Occipital lobe (tissue), 2 donors: ENCODE data around the gene ERC2. TPM values are rescaled to one million over a fixed set of nuclear protein-coding genes. Genes with fewer than 3 reads are reported as not detected.
"Not testable (repeated sequence)": the region's sequence is repeated elsewhere in the genome, so short reads cannot be mapped to it uniquely, and the experiment has no call there.

Experiments used
- DNase-seq: peaks from one replicate; lab custom pipeline; 2025; lab: John Stamatoyannopoulos, UW
- total RNA-seq: library from RNA; depleted of rRNA; stranded (reverse); fragments of >200 nt; gene quantifications from one replicate; pipeline ENCODE4 v1.2.3, GENCODE V29; 2014

The ERC2 gene
- total RNA-seq, 1 donor from 2014 or later = 59.7 TPM

- DNase-seq = no peak
These were observed 935.5 kb downstream of the ERC2 start for GRCh38 chr3:55532806-55533205.

- DNase-seq = no peak
These were observed 936.9 kb downstream of the ERC2 start for GRCh38 chr3:55531321-55531720.

GRCh38 chr3:55527361-55527760 is 940.9 kb downstream of the ERC2 start:
- DNase-seq = no peak

- no peak for DNase-seq
These were observed 941.8 kb downstream of the ERC2 start for GRCh38 chr3:55526332-55527030.

- no peak for DNase-seq
These were observed 942.8 kb downstream of the ERC2 start for GRCh38 chr3:55525436-55525835.

- DNase-seq = no peak
These were observed 943.6 kb downstream of the ERC2 start for GRCh38 chr3:55524565-55525244.

GRCh38 chr3:55523471-55523870 is 944.8 kb downstream of the ERC2 start:
- no peak for DNase-seq

- no peak for DNase-seq
These were observed 946.4 kb downstream of the ERC2 start for GRCh38 chr3:55521738-55522421.

- no peak for DNase-seq
These were observed 947.1 kb downstream of the ERC2 start for GRCh38 chr3:55521064-55521737.

- no peak for DNase-seq
These were observed 949.2 kb downstream of the ERC2 start for GRCh38 chr3:55519019-55519418.

- no peak for DNase-seq
These were observed 949.8 kb downstream of the ERC2 start for GRCh38 chr3:55518451-55518850.

GRCh38 chr3:55516392-55517030 is 951.8 kb downstream of the ERC2 start:
- no peak for DNase-seq

- no peak for DNase-seq
These were observed 952.6 kb downstream of the ERC2 start for GRCh38 chr3:55515550-55516246.

- no peak for DNase-seq
These were observed 953.3 kb downstream of the ERC2 start for GRCh38 chr3:55514962-55515361.

GRCh38 chr3:55512571-55513343 is 955.5 kb downstream of the ERC2 start:
- no peak for DNase-seq

GRCh38 chr3:55511895-55512570 is 956.2 kb downstream of the ERC2 start:
- no peak for DNase-seq

GRCh38 chr3:55508335-55508734 is 959.9 kb downstream of the ERC2 start:
- DNase-seq = no peak

- DNase-seq = no peak
These were observed 960.5 kb downstream of the ERC2 start for GRCh38 chr3:55507808-55508207.

- no peak for DNase-seq
These were observed 962.5 kb downstream of the ERC2 start for GRCh38 chr3:55505776-55506175.

GRCh38 chr3:55505102-55505501 is 963.2 kb downstream of the ERC2 start:
- DNase-seq = not testable (repeated sequence)
